HG03442 (cell line): Measurements from ENCODE around the gene PIK3CD.
"Not testable (repeated sequence)": the region's sequence is repeated elsewhere in the genome, so short reads cannot be mapped to it uniquely, and the experiment has no call there.

Experiments used
- ATAC-seq: cut with Tn5 transposase; IDR thresholded peaks from one replicate; pipeline ENCODE4 v1.9.1; 2021; ENCODE audit warnings: mild to moderate bottlenecking, moderate library complexity; ENCODE audit not compliant: unreplicated experiment

Gene PIK3CD

DNA sequence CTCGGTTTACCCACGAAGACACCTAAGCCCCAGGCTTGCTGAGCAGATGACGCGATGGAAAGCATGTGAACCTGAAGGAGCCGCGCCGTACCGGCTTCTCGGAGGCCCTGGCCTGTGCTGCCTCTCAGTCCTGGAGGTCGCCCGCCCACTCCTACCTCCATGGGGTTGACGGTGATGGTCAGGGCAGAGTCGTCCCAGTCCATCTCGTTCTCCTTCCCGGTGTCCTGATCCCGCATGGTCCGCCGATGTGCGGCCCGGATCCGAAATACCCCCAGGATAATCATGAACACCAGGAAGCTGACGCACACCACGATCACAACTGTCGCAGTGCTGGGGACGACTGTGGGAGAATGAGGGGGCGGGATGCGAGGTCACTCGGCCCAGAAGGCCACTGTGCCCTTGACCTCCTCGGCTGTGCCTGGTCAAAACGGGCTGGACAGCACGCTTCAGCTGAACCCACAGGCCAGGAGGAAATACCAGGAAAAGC is 79.6 kb downstream of the PIK3CD start:
- ATAC-seq = no peak

DNA sequence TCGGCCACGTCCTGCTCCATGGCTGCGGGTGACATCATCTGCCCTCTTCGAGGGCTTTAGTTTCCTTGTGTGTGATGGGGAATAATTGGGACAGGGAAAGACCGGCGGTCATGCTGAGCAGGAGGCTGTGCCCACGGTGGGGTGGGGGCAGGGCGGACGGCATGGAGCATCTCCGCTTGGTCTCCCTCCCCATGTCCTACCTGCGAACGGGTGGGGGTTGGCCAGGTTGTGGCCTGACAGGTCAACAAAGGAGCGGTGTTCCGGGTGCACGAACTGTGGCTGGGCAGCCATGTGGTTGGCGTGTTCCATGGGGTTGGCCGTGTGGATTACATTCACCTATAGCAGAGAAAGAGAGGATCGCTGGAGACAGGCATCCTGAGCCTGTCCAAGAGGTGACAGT is 80.0 kb downstream of the PIK3CD start:
- ATAC-seq = no peak

DNA sequence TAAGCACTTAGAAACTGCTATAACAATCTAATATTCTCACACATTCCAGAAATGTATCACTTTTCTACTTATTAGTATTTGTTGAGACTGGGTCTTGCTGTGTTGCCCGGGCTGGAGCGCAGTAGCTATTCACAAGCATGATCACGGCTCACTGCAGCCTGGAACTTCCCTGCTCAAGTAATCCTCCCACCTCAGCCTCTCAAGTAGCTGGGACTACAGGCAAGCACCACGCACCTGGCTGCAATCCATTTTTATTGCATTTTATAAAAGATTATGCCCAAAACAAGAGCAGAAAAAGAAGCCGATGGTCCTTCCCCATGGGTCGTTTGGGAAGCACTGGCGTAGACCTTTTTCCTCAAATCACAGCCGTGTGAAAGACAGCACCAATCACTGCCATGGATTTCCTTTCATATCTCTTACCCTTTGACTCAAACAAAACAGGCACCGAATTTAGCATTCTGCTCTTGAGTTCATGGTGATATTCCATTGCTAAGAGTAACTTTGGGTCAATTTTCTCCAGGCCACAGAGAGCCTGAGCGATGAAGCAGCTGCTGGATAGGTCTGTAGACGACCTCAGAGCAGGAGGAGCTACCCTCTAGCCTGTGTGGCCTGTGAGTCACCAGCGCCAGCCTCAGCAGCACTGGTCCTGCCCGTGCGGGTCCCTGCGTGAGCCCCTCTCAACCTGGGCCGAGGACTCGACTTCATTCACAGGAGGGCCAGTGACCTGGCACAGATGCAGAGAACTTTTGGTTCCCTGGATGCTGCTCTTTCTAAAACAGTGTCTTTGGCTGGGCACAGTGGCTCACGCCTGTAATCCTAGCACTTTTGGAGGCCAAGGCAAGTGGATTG is 80.8 kb downstream of the PIK3CD start:
- no peak for ATAC-seq

DNA sequence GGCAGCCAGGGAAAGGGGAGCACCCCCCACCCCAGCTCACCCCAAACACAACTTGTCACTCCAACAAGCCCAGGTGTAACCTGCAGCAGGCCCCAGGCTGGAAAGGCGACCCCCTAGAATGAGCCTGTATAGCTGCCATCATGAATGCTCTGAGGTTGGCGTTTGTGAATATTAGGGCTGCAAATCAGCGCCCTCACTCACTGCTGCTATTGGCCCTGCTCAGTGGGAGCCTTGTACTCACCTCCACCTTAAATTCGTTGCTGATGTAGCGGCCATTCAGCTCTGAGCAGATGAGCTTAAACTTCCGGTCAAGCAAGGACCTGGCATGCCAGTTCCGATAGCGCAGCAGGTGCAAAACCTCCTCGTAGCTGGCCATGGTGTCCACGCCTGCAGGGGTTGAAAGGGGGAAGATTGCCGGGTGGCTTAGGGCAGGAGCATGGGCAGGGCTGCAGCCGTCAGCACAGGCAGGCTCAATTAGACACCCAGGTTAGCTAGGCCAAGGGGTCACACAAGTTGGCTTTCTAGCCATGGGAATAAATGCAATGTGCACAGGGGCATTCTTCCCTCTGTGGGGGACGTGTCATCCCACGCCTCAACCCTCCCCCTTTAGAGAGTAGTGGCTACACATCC is 81.7 kb downstream of the PIK3CD start:
- no peak for ATAC-seq

DNA sequence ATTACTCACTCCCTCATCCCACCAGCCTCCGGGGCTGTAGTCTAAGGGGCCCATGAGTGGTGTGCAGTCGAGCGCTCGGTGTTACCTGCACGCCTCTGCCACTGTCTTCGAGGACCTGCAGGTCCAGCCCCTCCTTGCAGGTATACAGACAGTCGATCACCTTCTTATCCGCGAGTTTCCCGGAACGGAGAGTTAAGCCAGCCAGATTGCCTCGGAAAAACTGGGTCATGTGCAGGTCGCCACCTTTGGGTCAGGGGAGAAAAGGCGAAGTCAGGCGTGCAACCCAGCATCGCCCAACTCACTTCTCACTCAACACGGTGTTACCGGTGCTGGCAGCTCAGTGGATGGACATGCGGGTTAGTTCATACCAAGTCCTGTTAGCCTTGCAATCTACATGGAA is 84.3 kb downstream of the PIK3CD start:
- ATAC-seq = no peak

DNA sequence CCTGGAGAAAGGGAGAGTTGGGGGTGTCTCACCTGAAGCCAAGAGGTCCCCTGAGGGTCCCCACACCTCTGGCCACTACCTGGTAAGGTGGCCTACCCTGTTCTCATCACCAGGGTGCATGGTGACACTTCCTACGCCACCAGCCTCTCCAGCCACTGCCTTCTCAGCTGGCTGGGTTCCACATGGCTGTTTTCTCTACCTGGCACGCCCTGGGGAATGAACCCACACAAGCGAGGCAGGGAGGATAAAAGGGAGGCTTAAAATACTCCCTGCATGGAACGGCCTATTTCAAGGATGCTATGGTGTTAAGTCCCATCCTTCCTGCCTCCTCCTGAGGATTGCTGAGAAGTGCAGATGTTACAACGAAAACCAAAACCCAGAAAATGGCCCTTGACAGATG is 84.7 kb downstream of the PIK3CD start:
- no peak for ATAC-seq

DNA sequence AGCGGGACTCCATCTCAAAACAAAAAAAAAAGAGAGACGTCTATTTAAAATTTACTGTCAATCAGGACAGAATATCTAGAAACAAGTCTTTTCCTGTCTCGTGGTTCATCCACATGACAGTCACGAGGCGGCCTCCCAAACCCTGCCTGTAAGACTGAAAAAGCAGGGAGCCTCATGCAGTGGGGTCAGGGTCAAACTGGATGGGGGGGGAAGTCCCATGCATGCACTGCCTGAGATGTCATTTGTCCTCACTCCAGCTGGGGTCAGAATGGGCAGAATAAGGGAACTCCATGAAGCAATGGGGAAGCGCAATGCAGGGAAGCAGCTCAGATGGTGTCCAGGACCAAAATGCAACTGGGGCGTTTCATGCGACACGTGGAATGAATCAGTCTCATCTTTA is 85.5 kb downstream of the PIK3CD start:
- no peak for ATAC-seq

DNA sequence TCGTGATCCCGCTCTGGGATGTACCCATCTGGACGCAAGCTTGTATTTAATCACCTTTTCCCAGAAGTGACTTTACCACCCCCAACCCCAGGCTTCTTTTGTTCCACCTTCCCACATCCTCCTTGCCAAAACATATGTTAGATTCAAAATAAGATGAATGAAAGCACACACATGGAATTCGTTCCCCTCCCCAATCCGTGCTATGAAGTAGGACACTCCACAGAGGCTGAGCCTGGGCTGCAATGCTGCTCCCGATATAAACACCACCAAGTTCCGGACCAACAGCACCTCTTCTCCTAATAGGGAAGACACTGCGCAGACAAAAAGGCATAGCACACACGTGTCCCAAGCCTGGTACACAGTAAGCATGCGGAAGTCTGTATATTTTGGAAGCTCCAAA is 86.1 kb downstream of the PIK3CD start:
- ATAC-seq = no peak

DNA sequence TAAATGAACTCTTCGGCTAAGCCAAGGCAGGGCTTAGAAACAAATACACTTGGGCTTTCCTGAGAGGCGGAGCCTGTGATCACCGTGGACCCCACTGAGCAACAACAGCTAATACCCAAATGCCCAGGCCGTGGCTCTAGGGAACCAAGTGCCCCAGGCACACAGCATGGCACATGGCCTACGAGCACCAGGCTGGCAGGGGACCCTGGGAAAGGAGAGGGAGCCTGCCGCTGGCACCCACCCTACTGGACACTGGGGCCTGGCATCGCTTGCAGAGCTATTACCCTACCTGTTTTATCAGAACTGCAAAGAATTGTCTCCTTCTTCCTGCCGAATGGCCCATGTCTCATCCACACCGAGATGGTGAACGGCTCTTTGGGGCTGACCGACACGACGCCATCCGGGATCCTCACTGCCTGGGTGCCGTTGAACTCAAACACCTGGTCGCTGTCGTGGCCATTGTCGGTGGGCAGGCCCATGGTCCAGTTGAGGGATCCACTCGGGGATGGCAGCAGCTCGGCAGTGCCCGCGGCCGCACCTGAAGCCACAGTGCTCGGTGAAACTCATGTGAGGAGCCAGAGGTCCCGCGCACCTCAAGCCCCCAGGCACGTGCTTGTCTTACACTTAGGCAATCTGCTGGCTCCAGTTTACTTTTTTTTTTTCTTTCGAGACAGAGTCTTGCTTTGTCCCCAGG is 92.7 kb downstream of the PIK3CD start:
- no peak for ATAC-seq

DNA sequence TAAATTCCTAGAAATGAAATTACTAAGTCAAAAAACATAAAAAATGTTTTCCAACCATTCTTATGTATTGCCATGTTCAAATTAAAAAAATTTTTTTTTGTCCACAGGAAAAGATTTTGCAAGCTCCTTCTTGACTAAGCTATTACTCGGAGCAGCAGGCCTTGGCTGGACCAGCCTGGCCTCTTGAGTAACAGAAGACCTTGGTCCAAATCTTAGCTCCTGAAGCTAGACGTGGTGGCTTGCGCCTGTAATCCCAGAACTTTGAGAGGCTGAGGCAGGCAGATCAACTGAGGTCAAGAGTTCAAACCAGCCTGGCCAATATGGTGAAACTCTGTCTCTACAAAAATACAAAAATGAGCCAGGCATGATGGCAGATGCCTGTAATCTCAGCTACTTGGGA is 94.7 kb downstream of the PIK3CD start:
- no peak for ATAC-seq

DNA sequence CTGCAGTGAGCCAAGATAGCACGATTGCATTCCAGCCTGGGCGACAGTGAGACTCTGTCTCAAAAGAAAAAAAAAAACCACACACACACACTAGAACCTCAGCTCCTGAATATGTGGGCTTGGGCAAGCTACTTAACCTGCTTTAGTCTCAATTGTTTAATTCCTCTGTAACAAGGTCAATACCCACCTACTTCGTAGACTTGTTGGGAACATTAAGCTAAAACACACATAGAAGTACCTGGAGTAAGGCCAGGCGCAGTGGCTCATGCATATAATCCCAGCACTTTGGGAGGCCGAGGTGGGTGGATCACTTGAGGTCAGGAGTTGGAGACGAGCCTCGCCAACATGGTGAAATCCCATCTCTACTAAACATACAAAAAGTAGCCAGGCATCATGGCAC is 95.1 kb downstream of the PIK3CD start:
- no peak for ATAC-seq

DNA sequence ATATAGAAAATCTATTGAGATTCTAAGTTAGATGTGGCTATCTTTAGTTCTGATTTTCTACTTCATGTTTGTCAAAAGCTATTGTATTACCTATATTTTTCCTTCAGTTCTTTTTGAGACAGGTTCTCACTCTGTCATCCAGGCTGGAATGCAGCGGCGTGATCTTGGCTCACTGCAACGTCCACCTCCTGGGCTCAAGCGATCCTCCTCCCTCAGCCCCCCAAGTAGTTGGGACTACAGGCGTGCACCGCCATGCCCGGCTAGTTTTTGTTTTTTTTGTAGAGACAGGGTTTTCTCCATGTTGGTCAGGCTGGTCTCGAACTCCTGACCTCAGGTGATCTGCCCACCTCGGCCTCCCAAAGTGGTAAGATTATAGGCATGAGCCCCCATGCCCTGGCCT is 96.9 kb downstream of the PIK3CD start:
- not testable (repeated sequence) for ATAC-seq

DNA sequence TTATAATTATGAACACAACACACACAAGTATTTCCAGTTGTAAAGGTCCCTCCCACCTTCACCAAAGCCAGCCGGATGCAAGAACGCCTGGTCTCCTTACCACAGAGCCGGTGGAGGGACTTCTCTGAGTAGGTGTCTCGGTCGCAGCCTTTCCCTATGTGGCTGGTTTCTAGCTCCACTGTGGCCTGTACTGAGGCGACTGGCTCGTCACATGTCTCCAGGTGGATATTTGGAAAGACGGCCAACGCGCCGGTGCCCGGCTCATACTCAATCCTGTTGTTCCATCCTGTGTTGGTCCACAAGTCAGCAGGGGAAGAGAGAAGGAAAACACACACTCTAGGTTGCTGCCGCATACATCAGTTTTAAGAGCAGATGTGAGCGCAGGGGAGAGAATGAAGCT is 97.8 kb downstream of the PIK3CD start:
- ATAC-seq = no peak

DNA sequence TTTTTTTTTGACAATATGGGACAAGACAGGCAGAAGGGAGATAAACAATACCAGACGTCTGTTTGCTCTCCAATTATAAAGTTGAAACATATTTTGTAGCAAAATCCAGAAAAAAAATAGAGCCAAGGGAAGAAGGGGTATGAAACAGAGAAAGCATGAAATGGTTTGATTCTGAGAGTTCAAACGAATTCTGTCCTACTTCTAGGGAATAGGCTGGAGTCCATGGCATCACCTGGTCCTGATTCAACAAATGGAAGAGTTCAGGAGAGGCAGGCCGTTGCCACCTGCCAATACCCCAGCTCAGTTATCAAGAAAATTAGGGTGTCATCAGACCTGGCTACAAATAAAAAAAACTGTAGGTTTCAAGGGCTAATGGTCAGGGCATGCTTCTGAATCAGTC is 100.4 kb downstream of the PIK3CD start:
- ATAC-seq = no peak

DNA sequence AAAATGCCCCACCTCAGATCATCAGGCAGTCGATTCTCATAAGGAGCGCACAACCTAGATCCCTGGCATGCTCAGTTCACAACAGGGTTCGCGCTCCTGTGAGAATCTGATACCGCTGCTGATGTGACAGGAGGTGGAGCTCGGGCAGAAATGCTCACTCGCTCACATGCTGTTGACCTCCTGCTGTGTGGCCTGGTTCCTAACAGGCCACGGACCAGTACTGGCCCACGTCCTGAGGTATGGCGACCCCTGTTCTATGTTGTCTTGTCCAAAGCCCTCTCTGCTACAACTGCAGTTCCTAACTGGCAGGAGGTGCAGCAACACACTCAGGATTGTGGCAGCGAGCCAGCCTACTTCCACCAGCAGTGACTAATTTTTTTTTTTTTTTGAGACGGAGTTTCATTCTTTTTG is 101.6 kb downstream of the PIK3CD start:
- no peak for ATAC-seq

DNA sequence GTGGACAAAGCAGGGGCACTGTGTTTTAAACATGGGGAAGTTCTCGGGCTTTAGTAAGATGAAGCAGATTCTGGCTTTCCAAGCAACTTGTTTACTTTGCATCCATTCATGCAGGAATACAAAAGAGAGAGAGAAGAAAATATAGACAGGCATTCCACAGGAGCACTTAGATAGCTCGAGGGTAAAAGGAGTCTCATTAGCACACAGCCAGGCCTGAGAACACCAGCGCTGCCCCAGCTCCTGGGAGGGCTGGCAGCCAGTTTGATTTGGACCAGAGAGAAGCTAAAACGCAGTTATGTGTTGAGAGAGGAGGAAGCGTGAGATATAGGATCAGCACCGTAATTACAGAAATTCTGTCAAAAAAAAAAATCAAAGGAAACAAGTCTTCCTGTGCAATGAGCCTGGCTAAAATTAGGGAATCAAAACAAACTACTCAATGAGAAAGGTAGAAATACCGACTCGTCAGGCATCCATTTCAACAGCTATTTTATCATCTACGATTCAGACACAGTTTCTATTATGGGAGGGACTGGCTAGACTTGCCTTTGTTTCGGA is 104.0 kb downstream of the PIK3CD start:
- ATAC-seq = no peak

DNA sequence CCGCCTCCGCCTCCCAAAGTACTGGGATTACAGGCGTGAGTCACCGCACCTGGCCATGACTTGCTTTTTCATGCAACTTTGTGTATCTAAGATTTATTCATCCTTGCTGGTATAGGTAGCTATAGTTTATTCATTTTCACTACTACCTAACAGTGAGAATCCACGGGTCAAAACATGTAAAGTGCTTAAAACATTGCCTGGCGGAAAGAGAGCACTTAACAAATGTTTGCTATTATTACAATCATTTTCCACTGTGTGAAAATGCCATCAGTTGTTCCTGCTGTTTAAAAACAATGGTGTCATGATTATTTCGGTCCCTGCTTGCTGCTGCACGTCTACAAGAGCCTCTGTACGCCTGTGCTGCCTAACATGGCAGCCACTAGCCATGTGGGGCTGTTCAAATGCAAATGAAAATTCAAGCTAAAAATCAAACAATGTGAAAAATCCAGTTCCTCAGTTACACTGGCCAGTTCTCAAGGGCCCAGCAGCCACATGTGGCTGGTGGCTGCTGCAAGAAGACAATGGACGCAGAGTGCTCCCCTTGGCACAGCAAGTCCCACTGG is 107.1 kb downstream of the PIK3CD start:
- ATAC-seq = no peak

DNA sequence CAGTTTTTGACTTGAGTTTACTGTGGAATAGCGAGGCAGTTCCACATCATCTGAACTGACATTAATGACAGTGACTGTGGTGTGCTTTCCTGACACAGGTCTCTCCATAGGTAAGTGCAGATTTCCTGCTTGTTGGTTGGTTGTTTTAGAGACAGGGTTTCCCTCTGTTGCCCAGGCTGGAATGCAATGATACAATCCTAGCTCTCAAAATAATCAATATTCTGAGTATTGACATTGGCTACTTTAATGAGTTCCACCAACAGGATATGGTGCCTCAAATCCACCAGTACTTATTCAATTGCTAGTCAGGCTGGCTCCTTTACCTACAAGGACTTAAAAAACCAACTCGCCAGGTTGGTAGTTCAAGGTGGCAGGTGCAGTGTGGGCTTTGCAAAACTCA is 108.4 kb downstream of the PIK3CD start:
- ATAC-seq = no peak

DNA sequence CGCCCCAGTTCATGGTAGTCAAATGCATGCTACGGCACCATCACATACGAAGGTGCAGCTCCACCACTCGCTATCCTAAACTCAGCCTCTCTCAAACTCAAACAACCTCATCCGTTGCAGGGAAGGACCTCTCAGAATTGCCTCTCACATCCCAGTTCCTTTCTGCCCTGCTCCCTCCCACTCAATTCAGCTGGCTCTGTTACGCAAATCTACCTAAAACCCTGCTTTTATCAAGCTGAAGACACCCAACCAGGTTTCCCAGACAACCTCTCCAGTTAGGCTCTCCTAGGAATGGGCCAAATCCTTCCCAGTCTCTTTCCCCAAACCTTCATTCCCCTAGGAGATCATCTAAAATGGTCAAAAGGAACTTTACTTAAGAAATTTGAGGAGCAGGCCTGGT is 109.3 kb downstream of the PIK3CD start:
- no peak for ATAC-seq

DNA sequence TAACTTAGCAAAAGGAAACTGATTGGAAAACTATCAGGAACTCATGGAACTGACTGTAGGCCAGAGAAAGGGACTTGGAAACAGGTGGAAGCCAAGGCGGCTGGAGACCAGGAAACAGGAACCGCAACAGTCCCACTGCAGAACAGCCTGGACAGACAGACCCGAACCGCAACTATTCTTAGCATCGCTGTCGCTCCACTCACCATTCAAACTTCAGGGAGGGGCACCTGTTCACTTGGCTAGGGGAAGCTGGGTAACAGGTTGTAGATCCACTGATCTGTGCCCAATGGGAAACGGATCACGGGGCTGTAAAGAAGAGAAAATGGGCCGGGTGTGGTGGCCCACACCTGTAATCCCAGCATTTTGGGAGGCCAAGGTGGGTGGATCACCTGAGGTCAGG is 110.3 kb downstream of the PIK3CD start:
- no peak for ATAC-seq

DNA sequence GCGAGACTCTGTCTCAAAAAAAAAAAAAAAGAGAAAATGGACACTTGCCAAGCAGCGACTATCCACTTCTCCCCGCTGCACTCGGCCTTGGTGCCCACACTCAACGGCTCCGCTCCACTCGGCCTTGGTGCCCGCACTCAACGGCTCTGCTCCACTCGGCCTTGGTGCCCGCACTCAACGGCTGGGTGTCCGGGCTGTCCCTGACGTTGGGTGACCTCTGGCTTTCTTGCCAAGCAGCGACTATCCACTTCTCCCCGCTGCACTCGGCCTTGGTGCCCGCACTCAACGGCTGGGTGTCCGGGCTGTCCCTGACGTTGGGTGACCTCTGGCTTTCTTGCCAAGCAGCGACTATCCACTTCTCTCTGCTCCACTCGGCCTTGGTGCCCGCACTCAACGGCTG is 110.9 kb downstream of the PIK3CD start:
- ATAC-seq = not testable (repeated sequence)
